ENCODE results near the gene RAD51B. TPM values are rescaled to one million over a fixed set of nuclear protein-coding genes. Genes with fewer than 3 reads are reported as not detected.
"Not testable (repeated sequence)": the region's sequence is repeated elsewhere in the genome, so short reads cannot be mapped to it uniquely, and the experiment has no call there.

RAD51B gene
- total RNA-seq, 1 experiment from 2014 or later, result 103 TPM

DNA sequence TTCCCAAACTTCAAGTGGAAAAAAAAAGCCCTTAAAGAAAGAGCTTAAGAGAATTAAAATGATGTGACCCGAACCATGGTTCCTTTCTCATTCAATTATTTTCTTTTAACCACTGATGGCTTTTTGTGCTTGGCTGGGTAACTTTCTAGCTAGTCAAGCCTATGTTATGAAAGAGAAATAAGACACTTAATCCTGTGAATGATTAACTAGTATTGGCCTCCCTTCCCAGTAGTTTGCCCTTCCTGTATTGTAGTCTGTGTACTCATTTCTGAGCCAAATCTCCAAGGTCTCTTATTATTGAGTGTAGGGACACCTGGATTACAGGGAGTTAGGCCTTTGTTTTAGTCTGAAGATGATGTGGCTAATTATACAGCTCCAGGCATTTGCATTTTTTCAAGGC is 353.0 kb downstream of the RAD51B start:
- no peak for DNase-seq (ENCODE audit: low spot score)
- in situ Hi-C loops (cut with HindIII; ENCODE audit: low sequenced_read_pairs), result no loop called here

DNA sequence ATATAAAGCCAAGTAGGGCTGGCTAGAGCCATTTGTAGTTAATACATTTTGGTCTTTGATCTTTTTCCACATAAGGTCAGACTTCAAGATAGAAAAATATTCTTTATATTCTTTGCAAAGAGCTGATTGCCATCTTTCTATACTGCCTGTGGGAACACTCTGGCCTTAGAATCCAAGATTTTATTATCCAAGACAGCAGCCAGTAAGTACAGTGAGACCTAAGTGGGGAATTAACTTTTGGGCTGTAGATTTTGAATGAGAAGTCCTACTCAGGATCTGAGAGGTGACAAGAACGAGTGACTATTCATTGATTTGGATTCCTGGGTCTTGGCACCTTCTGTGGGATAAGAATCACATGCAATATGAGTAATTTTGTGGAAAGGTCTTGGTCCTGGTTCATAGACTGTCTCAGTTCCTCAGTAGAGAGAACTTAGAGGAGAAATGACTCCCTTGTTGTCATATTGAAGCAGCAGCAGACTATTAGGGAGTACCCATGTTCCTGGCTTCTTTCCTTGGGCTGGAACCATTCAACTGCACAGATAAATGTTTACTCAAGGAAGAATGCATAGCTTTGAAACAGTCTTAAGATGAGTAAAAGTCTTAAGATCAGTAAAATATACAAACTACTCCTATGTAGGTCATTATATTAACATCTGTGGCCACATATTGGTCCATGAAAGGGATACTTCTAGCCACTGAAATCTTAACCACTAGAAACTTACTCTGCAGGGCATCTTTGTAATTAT is 353.8 kb downstream of the RAD51B start:
- in situ Hi-C loops (cut with HindIII; ENCODE audit: low sequenced_read_pairs), result no loop called here
- no peak for DNase-seq (ENCODE audit: low spot score)

DNA sequence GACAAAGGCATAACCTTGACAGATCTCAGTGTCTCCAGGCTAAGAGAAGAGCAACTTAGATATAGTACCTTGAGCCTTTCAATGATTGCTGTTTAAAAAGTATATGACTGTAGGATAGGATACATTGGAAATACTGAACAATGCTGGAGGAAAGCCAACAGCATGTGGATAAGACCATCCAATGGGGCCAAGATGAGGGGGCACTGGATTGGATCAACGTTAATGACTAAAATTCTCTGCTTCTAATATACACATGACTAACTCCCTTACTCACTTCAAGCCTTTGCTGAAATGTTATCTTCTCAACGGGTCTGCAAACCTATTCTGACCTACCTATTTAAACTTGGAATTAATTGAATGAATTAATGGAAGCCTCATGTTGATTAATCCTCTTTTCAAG is 354.9 kb downstream of the RAD51B start:
- in situ Hi-C loops (cut with HindIII; ENCODE audit: low sequenced_read_pairs), result no loop called here

DNA sequence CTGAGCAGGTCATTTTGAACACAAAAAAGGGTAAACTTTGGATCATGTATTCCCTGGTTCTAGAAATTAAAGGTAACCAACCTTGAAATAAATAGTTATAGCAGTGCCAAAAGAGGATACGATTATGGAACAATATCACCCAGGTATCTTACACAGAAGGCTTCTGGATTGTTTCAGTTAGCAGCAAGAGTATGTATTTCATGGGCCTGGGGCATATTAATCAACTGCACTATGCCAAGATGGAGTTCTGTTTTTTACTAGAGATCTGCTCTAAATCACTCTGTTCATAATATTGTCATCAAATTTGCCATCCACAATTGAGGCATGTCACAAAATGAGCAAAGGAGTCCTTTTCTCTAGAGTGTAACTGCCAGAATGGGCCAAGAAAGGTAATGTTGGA is 357.1 kb downstream of the RAD51B start:
- in situ Hi-C loops (cut with HindIII; ENCODE audit: low sequenced_read_pairs), result no loop called here
- no peak for DNase-seq (ENCODE audit: low spot score)

More for the DNA sequence above, 354.9 kb downstream of the RAD51B start:
- DNase-seq (ENCODE audit: low spot score), result no peak

DNA sequence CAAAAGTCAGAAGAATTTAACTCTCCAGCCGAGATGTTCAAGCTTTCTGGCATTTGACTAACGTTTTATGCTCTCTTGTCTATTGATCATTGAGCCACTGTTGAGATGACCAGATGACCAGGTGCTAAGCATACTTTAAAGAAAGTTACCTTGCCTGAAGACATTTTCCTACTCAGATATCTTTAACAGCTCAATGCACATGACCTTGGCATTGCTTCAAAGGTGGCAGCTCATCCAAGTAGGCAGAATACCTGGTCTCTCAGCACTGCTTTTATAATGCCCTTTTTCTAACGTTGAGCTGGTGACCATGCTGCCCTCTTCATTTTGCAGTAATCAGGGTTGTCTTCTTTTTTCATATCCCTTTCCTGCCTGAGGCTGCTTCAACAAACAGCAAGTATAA is 358.1 kb downstream of the RAD51B start:
- in situ Hi-C loops (cut with HindIII; ENCODE audit: low sequenced_read_pairs), result no loop called here

DNA sequence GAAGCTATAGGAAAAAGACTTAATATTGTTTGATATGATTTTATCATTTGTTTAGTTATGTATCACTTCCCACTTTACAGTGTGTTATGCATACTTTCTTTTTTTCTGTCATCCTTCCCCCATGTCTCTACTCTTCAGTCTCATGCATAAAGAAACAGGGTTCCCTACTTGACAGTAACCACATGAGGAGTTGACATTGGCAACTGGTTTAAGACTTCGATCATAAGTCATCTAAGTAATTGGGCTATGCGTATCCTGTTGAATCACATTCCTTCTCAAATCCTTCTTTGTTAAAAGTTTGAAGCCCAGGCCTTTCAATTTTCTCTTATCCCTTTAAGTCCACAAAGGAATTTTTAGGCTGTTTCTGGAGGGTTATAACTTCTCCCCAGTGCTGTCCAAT is 358.7 kb downstream of the RAD51B start:
- DNase-seq (ENCODE audit: low spot score), result no peak
- in situ Hi-C loops (cut with HindIII; ENCODE audit: low sequenced_read_pairs), result no loop called here

More for the DNA sequence above, 358.1 kb downstream of the RAD51B start:
- DNase-seq (ENCODE audit: low spot score), result no peak

DNA sequence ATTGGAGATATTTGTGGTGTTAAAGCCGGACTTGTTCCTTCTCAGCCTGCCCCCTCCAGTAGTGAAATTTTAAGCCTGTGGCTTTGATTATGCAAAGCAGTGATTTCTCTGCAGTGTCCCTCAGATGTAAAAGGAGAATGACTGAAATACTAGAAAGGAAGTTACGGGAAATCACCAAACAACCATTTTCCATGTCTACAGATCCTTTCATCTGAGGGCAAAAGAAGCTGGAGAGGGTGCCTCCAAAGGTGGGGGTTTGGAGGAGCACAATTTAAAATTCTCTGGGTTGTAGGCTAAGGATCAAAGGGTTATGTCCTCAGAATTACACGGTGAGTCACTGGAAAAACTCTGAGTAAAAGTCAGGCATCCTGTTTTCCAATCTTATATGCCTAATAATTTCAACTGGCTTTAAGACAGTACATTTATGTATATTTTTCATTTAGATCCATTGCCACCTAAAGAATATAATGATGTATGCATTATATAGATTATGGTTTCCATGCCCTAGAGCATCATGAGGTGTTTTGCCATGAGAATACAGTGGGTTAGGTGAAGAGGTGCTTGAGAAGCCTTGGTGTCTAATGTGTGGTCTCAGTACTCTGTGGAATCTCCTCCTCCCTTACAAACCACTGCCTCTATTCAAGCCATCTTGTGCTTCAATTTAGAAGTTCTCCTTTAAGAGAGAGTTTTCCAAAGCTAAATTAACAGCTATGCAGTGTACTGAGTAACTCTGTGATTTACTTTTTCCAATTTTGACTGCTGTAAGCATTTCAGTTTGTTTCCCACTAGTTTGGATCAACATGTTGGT is 362.1 kb downstream of the RAD51B start:
- in situ Hi-C loops (cut with HindIII; ENCODE audit: low sequenced_read_pairs), result no loop called here
- no peak for DNase-seq (ENCODE audit: low spot score)

DNA sequence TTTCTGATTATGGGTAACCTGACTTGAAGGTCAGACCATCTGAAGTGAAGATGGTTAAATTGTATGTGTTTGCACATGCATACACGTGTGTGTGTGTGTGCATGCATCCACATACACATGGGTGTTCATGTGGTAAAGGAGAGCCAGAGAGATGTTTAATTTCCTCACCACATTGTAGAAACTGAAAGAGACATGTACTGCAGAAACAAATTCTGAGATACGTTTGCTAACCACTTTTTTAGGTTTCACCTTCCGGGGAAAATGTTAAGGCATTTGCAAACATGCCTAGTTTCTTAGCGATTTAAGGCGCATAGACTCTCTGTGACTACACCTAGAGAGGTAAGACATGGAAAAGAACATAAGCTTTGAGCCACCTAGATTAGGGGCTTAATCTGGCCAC is 362.9 kb downstream of the RAD51B start:
- in situ Hi-C loops (cut with HindIII; ENCODE audit: low sequenced_read_pairs), result no loop called here
- DNase-seq (ENCODE audit: low spot score), result no peak

DNA sequence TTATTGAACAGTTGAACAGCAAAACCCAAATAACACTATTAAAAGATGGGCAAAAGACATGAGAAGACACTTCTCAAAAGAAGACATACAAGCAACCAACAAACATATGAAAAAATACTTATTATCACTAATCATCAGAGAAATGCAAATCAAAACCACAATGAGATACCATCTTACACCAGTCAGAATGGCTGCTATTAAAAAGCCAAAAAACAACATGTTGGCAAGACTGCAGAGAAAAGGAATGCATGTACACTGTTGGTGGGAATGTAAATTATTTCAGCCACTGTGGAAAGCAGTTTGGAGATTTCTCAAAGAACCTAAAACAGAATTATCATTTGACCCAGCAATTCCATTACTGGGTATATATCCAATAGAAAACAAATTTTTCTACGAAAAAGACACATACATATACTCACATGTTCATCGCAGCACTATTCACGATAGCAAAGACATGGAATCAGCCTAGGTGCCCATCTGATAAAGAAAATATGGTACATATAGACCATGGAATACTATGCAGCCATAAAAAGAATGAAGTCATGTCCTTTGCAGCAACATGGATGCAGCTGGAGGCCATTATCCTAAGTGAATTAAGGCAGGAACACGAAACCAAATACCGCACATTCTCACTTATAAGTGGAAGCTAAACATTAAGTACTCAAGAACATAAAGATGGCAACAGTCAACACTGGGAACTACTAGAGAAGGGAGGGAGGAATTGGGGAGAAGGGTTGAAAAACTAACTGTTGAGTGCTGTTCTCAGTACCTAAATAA is 367.1 kb downstream of the RAD51B start:
- DNase-seq (ENCODE audit: low spot score); in situ Hi-C loops (cut with HindIII; ENCODE audit: low sequenced_read_pairs): not testable (repeated sequence)

DNA sequence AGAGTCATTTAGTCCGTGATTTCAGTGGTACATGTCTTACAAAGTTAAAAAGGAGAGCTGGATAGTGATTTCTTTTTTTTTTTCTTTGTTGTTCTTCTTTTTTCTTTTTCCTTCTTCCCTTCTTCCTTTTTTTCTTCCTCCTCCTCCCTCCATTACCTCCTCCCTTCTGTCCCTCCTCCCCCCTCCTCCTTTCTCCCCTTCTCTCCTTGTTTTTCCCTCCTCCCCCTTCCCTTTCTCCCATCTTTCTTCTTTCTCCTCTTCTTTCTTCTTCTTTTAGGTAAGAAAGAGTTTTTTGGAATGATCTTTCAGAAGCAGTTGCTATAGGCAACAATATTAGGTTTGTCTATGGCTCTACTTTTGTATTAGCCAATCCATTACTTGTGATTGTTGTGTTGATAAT is 368.6 kb downstream of the RAD51B start:
- DNase-seq (ENCODE audit: low spot score), result no peak
- in situ Hi-C loops (cut with HindIII; ENCODE audit: low sequenced_read_pairs), result no loop called here

DNA sequence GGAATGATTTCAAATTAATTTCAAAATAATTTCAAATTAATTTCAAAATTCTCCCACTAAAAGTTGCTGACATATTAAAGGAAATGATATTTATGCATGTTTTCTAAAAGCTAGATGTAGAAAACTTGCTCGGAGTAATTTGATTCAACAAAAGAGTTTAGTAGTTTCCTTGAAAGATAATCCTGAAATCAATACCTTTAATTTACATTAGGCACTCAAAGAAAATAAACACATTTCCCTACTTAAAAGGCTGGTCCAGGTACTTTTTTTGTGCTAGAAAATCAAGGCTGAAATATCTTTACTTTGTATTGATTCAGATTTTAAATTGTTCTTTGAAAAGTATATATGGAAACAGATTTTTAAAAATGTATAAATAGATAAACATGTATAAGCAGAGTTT is 370.5 kb downstream of the RAD51B start:
- in situ Hi-C loops (cut with HindIII; ENCODE audit: low sequenced_read_pairs), result no loop called here
- DNase-seq (ENCODE audit: low spot score), result no peak

DNA sequence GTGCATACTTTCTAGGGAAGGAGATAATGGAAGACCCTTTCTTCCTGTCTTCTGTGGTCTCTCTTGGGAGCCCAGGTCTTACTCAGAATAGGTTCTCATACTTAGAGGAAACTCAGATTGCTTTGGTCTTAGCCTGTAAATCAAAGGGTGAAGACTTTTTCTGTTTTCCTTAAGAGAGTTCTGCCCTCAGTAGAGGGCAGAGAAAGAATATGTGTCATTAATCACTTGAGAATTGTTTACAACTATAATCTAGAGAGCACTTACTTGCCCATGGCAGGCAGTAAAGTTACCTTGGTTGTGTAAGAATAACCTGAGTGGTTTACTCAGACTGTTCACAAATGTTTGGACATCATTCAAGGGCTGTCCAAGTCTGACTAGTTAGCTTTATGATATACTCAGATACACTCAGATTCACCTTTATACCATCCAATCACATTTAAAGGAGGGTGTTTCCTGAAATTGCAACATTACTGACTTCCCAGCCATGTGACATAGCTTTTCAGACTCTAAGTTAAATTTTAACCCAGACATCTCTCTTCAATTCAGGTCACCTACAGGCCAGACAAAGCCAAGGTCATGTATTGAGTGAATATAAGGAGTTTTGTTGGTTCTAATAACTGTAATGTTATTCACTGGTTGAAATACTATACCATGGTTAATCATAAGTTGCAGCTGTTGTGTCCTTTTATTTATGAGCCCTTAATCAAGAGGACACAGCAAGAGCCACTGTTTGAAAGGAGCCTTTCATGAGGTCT is 372.2 kb downstream of the RAD51B start:
- in situ Hi-C loops (cut with HindIII; ENCODE audit: low sequenced_read_pairs), result no loop called here
- DNase-seq (ENCODE audit: low spot score), result no peak

DNA sequence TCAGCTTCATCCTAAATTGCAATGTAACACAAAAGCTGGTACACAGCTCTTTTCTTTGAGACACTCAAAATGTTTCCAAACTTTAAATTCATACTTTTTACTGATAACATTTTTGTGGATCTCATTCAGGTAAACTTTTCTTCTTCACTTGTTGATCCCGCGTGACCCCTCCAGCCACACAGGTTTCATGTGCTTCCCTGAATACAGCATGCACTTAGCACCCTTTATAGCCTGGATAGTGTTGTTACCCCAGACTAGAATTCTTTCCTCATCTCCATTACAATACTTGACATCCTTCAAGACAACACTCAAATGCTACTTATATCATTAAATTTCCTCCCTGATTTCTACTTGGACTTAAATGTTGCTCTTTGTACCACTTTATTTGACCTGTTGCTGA is 373.4 kb downstream of the RAD51B start:
- in situ Hi-C loops (cut with HindIII; ENCODE audit: low sequenced_read_pairs), result no loop called here
- DNase-seq (ENCODE audit: low spot score), result no peak

DNA sequence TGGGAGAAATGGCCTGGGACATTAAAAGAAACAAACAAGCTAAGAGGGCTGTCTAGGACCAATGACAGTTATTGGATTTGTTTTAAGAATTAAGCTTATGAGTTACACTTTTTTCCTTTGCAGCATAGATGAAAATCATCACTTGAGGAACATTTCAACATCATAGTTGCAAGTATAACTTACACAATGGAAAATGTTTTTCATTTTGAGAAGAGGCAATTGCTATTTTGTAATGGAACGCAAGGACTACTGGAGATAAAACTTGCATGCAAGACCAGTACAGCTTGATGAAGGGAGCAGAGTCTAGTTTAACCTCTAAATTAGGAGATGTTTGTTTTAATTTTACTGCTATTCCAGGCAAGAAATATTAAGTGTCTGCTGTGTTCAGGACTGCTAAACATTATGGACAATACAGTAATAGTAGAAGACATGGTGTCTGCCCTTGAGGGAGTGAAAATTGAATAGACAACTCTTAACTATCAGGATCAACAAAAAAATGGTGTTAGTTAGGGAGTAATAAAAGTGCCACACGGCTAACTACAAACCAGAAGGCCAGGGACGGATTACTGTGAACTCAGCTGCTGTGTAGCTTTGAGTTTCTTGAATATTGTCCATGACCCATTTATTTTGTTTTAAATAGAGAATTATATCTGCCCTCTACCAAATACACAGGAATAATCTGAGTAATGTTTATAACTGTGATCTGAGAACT is 374.5 kb downstream of the RAD51B start:
- in situ Hi-C loops (cut with HindIII; ENCODE audit: low sequenced_read_pairs), result no loop called here
- DNase-seq (ENCODE audit: low spot score), result no peak

DNA sequence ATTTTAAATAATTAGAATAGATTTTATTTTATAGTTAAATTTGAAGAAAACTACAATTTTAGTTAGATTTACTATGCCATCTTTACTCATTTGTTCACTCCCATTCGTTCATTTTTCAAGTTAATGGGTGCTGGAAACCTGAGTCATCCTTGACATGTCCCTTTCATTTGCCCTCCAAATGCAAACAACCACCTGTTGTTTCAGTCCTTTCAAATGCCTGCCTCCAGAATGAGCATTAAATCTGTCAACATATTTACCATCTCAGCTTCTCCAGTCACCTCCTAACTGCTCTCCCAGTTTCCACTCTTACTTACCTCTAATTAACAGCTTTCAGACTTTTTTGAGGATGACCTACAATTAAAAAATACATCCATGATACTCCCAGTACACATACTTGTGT is 375.5 kb downstream of the RAD51B start:
- DNase-seq (ENCODE audit: low spot score), result no peak
- in situ Hi-C loops (cut with HindIII; ENCODE audit: low sequenced_read_pairs), result no loop called here

DNA sequence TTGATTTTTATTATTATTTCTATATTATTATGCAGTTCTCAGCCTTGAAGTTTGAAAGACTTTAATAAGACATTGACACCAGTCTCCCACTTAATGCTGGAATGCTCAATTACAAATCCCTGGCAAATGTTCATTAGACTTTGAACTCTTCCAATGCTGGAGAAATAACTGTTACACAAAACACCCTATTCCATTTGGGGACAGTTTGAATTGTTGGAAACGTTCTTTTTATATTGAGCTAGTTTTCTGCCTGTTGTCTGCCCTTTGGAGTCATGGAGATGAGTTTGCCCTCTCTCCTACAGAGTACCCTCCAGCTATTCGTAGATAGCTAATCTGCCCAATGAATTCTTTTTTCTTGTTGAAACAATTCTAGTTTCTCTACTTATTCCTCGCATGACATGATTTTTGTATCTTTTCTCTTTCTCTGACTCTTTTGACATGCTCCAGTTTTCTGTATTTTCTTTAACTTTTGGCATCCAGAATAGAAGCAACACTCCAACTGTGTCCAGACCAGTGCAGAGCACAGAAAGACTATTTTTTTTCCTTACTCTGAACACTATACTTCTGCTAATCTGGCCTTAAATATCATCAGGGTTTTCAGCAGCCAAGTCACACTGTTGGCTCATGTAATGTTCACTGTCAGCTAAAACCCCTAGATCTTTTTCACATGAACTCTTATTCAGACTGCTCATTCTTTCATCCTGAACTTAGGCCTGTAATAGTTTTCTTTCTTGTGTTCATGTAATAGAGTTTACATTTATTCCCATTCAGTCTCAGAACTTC is 379.3 kb downstream of the RAD51B start:
- in situ Hi-C loops (cut with HindIII; ENCODE audit: low sequenced_read_pairs), result no loop called here
- DNase-seq (ENCODE audit: low spot score), result no peak

DNA sequence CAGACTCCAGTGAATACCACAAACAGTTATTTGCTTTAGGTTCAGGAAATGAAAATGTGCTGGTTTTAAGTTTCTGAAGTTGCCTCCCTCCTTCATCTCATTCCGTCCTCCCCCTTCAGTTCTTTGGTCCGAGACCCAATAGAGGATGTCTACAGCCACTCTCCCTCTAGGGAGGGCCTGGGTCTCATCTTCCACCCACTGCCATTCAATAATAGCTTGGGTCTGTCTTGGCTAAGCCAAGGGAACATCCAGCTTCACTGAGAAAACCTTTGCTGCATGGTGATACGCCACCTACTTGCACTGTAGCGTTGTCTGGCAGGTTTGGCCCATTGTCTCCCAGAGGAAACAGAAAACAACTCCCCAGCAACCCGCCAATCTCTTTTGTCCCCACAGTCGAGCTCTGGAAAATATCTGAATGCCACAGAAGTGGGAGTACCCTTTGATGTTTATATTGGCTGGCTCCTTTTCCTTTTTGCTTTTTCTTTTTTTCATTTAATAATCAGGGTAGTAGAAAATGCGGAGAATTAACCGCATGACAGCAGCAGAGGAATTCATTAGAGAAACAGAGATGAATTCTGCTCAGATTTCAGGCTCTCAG is 380.1 kb downstream of the RAD51B start:
- DNase-seq (ENCODE audit: low spot score), result no peak
- in situ Hi-C loops (cut with HindIII; ENCODE audit: low sequenced_read_pairs), result no loop called here

DNA sequence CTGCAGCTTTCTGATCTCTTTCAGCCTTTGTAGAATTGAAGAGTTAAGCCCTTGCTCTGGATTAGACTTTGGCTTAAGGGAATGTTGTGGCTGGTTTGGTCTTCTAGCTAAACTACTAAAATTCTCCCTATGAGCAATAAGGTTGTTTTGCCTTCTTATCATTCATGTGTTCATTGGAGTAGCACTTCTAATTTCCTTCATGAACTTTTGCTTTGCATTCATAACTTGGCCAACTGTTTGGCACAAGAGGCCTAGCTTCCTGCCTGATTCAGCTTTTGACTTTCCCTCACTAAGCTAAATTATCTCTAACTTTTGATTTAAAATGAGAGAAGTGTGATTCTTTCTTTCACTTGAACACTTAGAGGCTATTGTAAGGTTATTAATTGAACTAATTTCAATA is 384.3 kb downstream of the RAD51B start:
- DNase-seq (ENCODE audit: low spot score), result no peak
- in situ Hi-C loops (cut with HindIII; ENCODE audit: low sequenced_read_pairs), result no loop called here
